Osteoblast (primary cell): Measurements from ENCODE around the gene L3MBTL1. TPM values are rescaled to one million over a fixed set of nuclear protein-coding genes. Genes with fewer than 3 reads are reported as not detected.

Source experiments
- DNase-seq: peaks from one replicate; pipeline ENCODE4 v3.0.0; 2011; ENCODE audit warnings: low spot score, mixed read lengths; ENCODE audit not compliant: insufficient read length; ENCODE audit errors: missing footprints
- H2AFZ ChIP-seq: 2 replicates; pipeline ENCODE4 v1.6.0; 2011; ENCODE audit warnings: mild to moderate bottlenecking, low read length
- H3K27ac ChIP-seq: 2 replicates; pipeline ENCODE4 v1.5.1; 2011; ENCODE audit warnings: mild to moderate bottlenecking, low read depth, low read length, moderate library complexity
- H3K27me3 ChIP-seq: 2 replicates; pipeline ENCODE4 v1.6.0; 2012; ENCODE audit warnings: mild to moderate bottlenecking, control low read depth, inconsistent platforms, low read length, moderate library complexity; ENCODE audit not compliant: insufficient read depth
- H3K36me3 ChIP-seq: 2 replicates; pipeline ENCODE4 v1.5.1; 2011; ENCODE audit warnings: mild to moderate bottlenecking, low read length, control low read depth, moderate library complexity; ENCODE audit not compliant: insufficient read depth
- H3K4me1 ChIP-seq: 2 replicates; pipeline ENCODE4 v1.5.1; 2011; ENCODE audit warnings: mild to moderate bottlenecking, low read length, control low read depth, moderate library complexity; ENCODE audit not compliant: insufficient read depth
- H3K4me2 ChIP-seq: 2 replicates; pipeline ENCODE4 v1.6.0; 2011; ENCODE audit warnings: mild to moderate bottlenecking, low read length; ENCODE audit not compliant: insufficient read depth
- H3K4me3 ChIP-seq: fragments of 200-600 bp; sonication (generic); 3 replicates; pipeline ENCODE4 v1.5.1; 2012; ENCODE audit warnings: mild to moderate bottlenecking, low read length, inconsistent platforms; ENCODE audit not compliant: insufficient read depth
- H3K79me2 ChIP-seq: 2 replicates; pipeline ENCODE4 v1.6.0; 2012; ENCODE audit warnings: mild to moderate bottlenecking, low read length, control low read depth, inconsistent platforms; ENCODE audit not compliant: insufficient read depth
- H3K9me3 ChIP-seq: 2 replicates; pipeline ENCODE4 v1.5.1; 2011; ENCODE audit warnings: low read depth, low read length, control low read depth
- H4K20me1 ChIP-seq: 2 replicates; pipeline ENCODE4 v1.6.0; 2012; ENCODE audit warnings: mild to moderate bottlenecking, low read length, control low read depth; ENCODE audit not compliant: insufficient read depth
- small RNA-seq: library from RNA; depleted of rRNA; stranded (forward); fragments of <200 nt; gene quantifications from one replicate; pipeline ENCODE3, GENCODE V24; 2012
- total RNA-seq: library from RNA; depleted of rRNA; stranded (reverse); fragments of >200 nt; gene quantifications from 2 replicates; pipeline ENCODE4 v1.2.3, GENCODE V29; 2012
- TF ChIP-seq, protein P1 (sequence below): IDR thresholded peaks from 2 replicates; pipeline ENCODE4 v1.5.1; 2011; ENCODE audit warnings: mild to moderate bottlenecking, low read depth, low read length, moderate library complexity; ENCODE audit errors: extremely low read depth

The L3MBTL1 gene
- total RNA-seq, 1 donor: 9.8 TPM

DNA sequence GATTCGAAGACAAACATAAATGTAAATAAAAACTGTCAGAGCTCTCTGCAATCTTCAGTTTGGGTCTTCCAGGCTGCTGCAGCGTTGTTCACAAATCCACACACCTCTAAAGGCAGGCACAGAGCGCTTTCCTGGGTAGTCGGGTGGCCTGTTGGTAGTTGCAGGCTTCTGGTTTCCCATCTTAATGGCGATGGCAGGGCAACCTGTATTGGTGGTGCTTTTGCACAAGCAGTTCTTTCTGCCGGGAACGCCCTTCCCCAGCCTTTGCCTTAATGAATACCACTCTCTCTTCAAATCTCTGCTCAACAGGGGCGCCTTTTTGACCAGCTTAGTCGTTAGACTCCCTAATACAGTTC is 82.5 kb downstream of the L3MBTL1 start:
- H3K4me3 ChIP-seq: peak overlapping the region; percentile 88
- no peaks in the 10 kb centered on the region for H3K27me3 ChIP-seq
- H3K79me2 ChIP-seq: peaks cover 26% of the 10 kb centered on the region
- no peaks in the 10 kb centered on the region for H3K9me3 ChIP-seq
- H3K4me2 ChIP-seq: peak overlapping the region; percentile 91
- peak overlapping the region; percentile 97 for H2AFZ ChIP-seq
- TF ChIP-seq, protein P1, sequence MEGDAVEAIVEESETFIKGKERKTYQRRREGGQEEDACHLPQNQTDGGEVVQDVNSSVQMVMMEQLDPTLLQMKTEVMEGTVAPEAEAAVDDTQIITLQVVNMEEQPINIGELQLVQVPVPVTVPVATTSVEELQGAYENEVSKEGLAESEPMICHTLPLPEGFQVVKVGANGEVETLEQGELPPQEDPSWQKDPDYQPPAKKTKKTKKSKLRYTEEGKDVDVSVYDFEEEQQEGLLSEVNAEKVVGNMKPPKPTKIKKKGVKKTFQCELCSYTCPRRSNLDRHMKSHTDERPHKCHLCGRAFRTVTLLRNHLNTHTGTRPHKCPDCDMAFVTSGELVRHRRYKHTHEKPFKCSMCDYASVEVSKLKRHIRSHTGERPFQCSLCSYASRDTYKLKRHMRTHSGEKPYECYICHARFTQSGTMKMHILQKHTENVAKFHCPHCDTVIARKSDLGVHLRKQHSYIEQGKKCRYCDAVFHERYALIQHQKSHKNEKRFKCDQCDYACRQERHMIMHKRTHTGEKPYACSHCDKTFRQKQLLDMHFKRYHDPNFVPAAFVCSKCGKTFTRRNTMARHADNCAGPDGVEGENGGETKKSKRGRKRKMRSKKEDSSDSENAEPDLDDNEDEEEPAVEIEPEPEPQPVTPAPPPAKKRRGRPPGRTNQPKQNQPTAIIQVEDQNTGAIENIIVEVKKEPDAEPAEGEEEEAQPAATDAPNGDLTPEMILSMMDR: no peak
- H3K4me1 ChIP-seq: peaks cover 17% of the 10 kb centered on the region
- H4K20me1 ChIP-seq: peaks cover 2% of the 10 kb centered on the region
- peaks cover 5% of the 10 kb centered on the region for H3K36me3 ChIP-seq
- H3K27ac ChIP-seq: peak overlapping the region; percentile 94
- no peak for DNase-seq

DNA sequence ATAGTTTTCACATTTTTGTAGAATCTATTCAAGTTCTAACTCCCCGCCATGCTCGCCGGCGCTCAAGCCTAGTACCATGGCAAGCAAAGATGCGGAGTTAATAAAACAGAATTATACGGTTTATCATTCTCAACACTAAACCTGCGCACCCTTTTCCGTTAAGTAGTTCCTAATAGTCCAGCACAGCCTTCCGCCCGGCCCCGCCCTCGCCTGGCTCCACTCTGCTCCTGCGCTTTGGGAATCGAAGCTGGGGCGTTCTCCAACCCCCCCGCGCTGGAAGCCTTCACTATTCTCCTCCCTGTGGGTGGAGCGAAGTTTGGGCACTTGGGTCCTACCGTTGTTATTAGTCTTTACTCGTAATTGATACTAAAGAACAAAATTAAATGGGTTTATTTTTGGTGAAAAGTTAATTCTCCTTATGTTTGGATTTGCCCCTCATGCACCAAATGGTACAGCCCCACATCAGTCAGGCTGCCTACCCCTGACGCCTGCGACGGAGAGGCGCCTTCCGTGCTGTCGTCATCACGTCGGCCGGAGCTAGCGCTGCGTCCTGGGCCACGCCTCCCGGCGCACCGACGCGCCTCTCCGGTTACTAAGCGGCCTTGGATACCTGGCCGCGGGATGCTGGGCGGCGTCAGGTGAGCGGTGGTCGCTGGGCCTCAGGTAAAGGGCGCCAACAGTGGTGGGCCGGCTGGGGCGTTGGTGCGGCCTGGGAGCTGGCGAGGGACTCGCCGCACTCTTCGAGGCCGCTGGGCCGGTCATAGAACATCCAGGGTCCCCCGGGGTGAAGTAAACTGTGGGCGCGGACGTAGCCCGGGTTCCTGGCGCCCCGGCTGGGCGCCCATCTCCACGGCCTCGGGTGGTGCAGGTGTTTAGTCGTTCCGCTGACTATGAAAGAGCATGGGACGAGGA is 83.2 kb downstream of the L3MBTL1 start, which contains the start of gene IFT52:
Gene IFT52 (plus strand): TSS at position 546 of the 912 bp plus-strand sequence. CDS start 3,762 bp downstream, outside the sequence.
- H3K36me3 ChIP-seq: peaks cover 5% of the 10 kb centered on the region
- H3K4me2 ChIP-seq: peak within 1 kb of the TSS; percentile 91
- peaks cover 14% of the 10 kb centered on the region for H3K4me1 ChIP-seq
- H3K27me3 ChIP-seq: no peaks in the 10 kb centered on the region
- H3K4me3 ChIP-seq: peak within 1 kb of the TSS; percentile 88
- TF ChIP-seq, protein P1: no peak
- H2AFZ ChIP-seq: peak within 1 kb of the TSS; percentile 97
- H3K9me3 ChIP-seq: no peaks in the 10 kb centered on the region
- H3K27ac ChIP-seq: peak within 1 kb of the TSS; percentile 94
- peak; percentile 97 for DNase-seq
- H4K20me1 ChIP-seq: peaks cover 2% of the 10 kb centered on the region
- peaks cover 26% of the 10 kb centered on the region for H3K79me2 ChIP-seq

Small RNA genes lying within 50 kb of the gene (small RNA-seq; reads per million reads assigned to genes)
- 0.22 reads per million for gene RNU6-1251P

Other genes with a start within 250 kb of the L3MBTL1 start
- 70.1 and 81.1 TPM in 2 replicates for gene SRSF6, start 49.8 kb upstream of the L3MBTL1 start, total RNA-seq
- gene SGK2, start 51.3 kb downstream of the L3MBTL1 start, total RNA-seq: under 0.01 and 0.29 TPM in 2 replicates
- gene IFT52, start 83.2 kb downstream of the L3MBTL1 start, total RNA-seq: 63.0 and 73.7 TPM in 2 replicates
- 1.8 and 2.5 TPM in 2 replicates for gene MYBL2, start 159.4 kb downstream of the L3MBTL1 start, total RNA-seq
- not detected in 2 replicates for gene GTSF1L, start 219.3 kb downstream of the L3MBTL1 start, total RNA-seq